DND-41 (cell line): ENCODE data around the gene FERMT2.

Source experiments
- CTCF ChIP-seq: IDR thresholded peaks from 2 replicates; pipeline ENCODE4 v1.5.1; 2012; ENCODE audit warnings: borderline replicate concordance, low read length, moderate library complexity, mild to moderate bottlenecking; ENCODE audit not compliant: poor library complexity, severe bottlenecking; ENCODE audit errors: extremely low read depth
- EZH2 ChIP-seq: IDR thresholded peaks from 3 replicates; pipeline ENCODE4 v1.6.1; 2012; ENCODE audit warnings: borderline replicate concordance, low read depth, mild to moderate bottlenecking, moderate library complexity, low read length, inconsistent platforms; ENCODE audit not compliant: severe bottlenecking

- TF ChIP-seq EZH2, result no peak
- no peak for TF ChIP-seq CTCF
Measured at GRCh38 chr14:52834440-52834842, 116.4 kb downstream of the FERMT2 start.
